Osteoblast (primary cell): ENCODE data around the gene GCM1. TPM values are rescaled to one million over a fixed set of nuclear protein-coding genes. Genes with fewer than 3 reads are reported as not detected.

Source experiments
- DNase-seq: peaks from one replicate; pipeline ENCODE4 v3.0.0; 2011; ENCODE audit warnings: low spot score, mixed read lengths; ENCODE audit not compliant: insufficient read length; ENCODE audit errors: missing footprints
- H2AFZ ChIP-seq: 2 replicates; pipeline ENCODE4 v1.6.0; 2011; ENCODE audit warnings: mild to moderate bottlenecking, low read length
- H3K27ac ChIP-seq: 2 replicates; pipeline ENCODE4 v1.5.1; 2011; ENCODE audit warnings: mild to moderate bottlenecking, low read depth, low read length, moderate library complexity
- H3K27me3 ChIP-seq: 2 replicates; pipeline ENCODE4 v1.6.0; 2012; ENCODE audit warnings: mild to moderate bottlenecking, control low read depth, inconsistent platforms, low read length, moderate library complexity; ENCODE audit not compliant: insufficient read depth
- H3K36me3 ChIP-seq: 2 replicates; pipeline ENCODE4 v1.5.1; 2011; ENCODE audit warnings: mild to moderate bottlenecking, low read length, control low read depth, moderate library complexity; ENCODE audit not compliant: insufficient read depth
- H3K4me1 ChIP-seq: 2 replicates; pipeline ENCODE4 v1.5.1; 2011; ENCODE audit warnings: mild to moderate bottlenecking, low read length, control low read depth, moderate library complexity; ENCODE audit not compliant: insufficient read depth
- H3K4me2 ChIP-seq: 2 replicates; pipeline ENCODE4 v1.6.0; 2011; ENCODE audit warnings: mild to moderate bottlenecking, low read length; ENCODE audit not compliant: insufficient read depth
- H3K4me3 ChIP-seq: fragments of 200-600 bp; sonication (generic); 3 replicates; pipeline ENCODE4 v1.5.1; 2012; ENCODE audit warnings: mild to moderate bottlenecking, low read length, inconsistent platforms; ENCODE audit not compliant: insufficient read depth
- H3K79me2 ChIP-seq: 2 replicates; pipeline ENCODE4 v1.6.0; 2012; ENCODE audit warnings: mild to moderate bottlenecking, low read length, control low read depth, inconsistent platforms; ENCODE audit not compliant: insufficient read depth
- H3K9me3 ChIP-seq: 2 replicates; pipeline ENCODE4 v1.5.1; 2011; ENCODE audit warnings: low read depth, low read length, control low read depth
- H4K20me1 ChIP-seq: 2 replicates; pipeline ENCODE4 v1.6.0; 2012; ENCODE audit warnings: mild to moderate bottlenecking, low read length, control low read depth; ENCODE audit not compliant: insufficient read depth
- total RNA-seq: library from RNA; depleted of rRNA; stranded (reverse); fragments of >200 nt; gene quantifications from 2 replicates; pipeline ENCODE4 v1.2.3, GENCODE V29; 2012
- TF ChIP-seq, protein P1 (sequence below): IDR thresholded peaks from 2 replicates; pipeline ENCODE4 v1.5.1; 2011; ENCODE audit warnings: mild to moderate bottlenecking, low read depth, low read length, moderate library complexity; ENCODE audit errors: extremely low read depth

Gene GCM1
- total RNA-seq, 1 donor = not detected

- Histone ChIP-seq H3K4me1 (no peaks in the 10 kb centered on the region), H3K4me3 (no peak overlapping the region), H2AFZ (no peak overlapping the region), H3K79me2 (no peaks in the 10 kb centered on the region), H3K27me3 (peaks cover 16% of the 10 kb centered on the region), H3K4me2 (no peak overlapping the region), H3K27ac (no peak overlapping the region), H4K20me1 (no peaks in the 10 kb centered on the region), H3K9me3 (no peaks in the 10 kb centered on the region), H3K36me3 (no peaks in the 10 kb centered on the region)
- TF ChIP-seq, protein P1, sequence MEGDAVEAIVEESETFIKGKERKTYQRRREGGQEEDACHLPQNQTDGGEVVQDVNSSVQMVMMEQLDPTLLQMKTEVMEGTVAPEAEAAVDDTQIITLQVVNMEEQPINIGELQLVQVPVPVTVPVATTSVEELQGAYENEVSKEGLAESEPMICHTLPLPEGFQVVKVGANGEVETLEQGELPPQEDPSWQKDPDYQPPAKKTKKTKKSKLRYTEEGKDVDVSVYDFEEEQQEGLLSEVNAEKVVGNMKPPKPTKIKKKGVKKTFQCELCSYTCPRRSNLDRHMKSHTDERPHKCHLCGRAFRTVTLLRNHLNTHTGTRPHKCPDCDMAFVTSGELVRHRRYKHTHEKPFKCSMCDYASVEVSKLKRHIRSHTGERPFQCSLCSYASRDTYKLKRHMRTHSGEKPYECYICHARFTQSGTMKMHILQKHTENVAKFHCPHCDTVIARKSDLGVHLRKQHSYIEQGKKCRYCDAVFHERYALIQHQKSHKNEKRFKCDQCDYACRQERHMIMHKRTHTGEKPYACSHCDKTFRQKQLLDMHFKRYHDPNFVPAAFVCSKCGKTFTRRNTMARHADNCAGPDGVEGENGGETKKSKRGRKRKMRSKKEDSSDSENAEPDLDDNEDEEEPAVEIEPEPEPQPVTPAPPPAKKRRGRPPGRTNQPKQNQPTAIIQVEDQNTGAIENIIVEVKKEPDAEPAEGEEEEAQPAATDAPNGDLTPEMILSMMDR = no peak
- DNase-seq = no peak
These were observed 5.8 kb downstream of the GCM1 start for GRCh38 chr6:53142810-53143209.

DNA sequence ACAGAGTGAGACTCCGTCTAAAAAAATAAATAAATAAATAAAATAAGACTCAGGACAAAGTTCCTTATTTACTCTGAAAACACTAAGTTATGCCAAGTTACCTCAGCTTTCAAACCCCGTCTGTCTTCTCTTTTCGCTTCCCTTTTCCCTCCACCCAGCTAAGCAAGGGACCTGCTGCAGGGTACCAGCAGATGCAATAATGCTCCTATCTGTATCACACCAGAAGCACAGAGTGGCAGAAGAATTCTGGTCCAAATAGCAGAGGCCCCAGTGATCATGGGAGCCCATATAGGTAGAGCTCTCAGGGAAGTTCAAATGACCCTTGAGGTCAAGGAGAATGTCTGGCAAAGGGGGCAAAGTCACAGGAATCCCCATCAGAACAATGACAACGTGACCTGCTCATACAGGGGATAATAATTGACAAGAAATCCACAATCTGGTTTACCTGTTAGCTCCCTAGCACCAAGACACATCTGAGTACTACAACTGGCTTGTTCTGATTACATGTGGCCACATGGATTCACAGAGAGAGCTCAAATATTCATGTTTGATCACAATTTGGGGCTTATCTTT lies 8.7 kb downstream of the GCM1 start:
- Histone ChIP-seq H3K4me3 (no peak overlapping the region), H3K27ac (no peak overlapping the region), H3K9me3 (no peaks in the 10 kb centered on the region), H3K4me1 (no peaks in the 10 kb centered on the region), H3K79me2 (no peaks in the 10 kb centered on the region), H3K4me2 (no peak overlapping the region), H4K20me1 (no peaks in the 10 kb centered on the region), H3K27me3 (peaks cover 17% of the 10 kb centered on the region), H3K36me3 (no peaks in the 10 kb centered on the region), H2AFZ (no peak overlapping the region)
- TF ChIP-seq, protein P1 = no peak
- no peak for DNase-seq

DNA sequence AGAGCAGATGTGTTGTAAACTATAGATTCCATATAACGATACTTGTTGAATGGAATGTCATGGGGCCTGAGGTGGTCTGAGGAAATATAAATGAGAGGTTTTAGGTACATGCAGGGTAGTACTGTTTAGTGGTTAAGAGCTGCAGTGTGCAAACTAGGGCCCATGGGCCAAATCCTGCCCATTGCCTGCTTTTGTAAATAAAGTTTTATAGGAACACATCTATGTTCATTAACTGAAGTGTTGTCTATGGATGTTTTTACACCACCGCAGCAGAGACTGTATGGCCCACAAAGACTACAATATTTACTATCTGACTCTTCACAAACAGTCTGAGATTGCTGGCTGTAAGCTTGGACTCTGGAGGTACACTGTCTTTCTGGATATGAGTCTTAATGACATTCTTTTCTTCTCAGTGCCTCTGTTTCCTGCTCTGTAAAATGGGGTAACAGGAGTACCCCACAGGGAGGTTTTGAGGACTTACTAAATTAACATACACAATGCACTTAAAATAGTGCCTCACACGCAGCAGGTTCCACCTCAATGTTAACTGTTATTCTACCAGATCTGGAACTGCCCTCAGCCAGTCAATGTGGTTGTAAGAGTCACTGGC lies 12.5 kb downstream of the GCM1 start:
- Histone ChIP-seq H3K4me2 (no peak overlapping the region), H3K27ac (no peak overlapping the region), H3K27me3 (peaks cover 13% of the 10 kb centered on the region), H3K4me1 (no peaks in the 10 kb centered on the region), H3K9me3 (no peaks in the 10 kb centered on the region), H3K4me3 (no peak overlapping the region), H2AFZ (no peak overlapping the region), H4K20me1 (no peaks in the 10 kb centered on the region), H3K36me3 (no peaks in the 10 kb centered on the region), H3K79me2 (no peaks in the 10 kb centered on the region)
- no peak for DNase-seq
- TF ChIP-seq, protein P1 = no peak

- TF ChIP-seq, protein P1 = no peak
- no peaks in the 10 kb centered on the region for H4K20me1 ChIP-seq
- no peak overlapping the region for H3K4me2 ChIP-seq
- no peaks in the 10 kb centered on the region for H3K4me1 ChIP-seq
- H3K36me3 ChIP-seq = no peaks in the 10 kb centered on the region
- H3K27ac ChIP-seq = no peak overlapping the region
- peaks cover 16% of the 10 kb centered on the region for H3K27me3 ChIP-seq
- H3K4me3 ChIP-seq = no peak overlapping the region
- DNase-seq = no peak
- no peak overlapping the region for H2AFZ ChIP-seq
- H3K79me2 ChIP-seq = no peaks in the 10 kb centered on the region
- H3K9me3 ChIP-seq = no peaks in the 10 kb centered on the region
These were observed 13.9 kb downstream of the GCM1 start for GRCh38 chr6:53134601-53135235.
